HFF-Myc (cell line): ENCODE measurements around the gene SLC39A5.

Experiments
- DNase-seq: peaks from one replicate; pipeline ENCODE4 v3.0.0-alpha.2; 2011; ENCODE audit warnings: low read depth; ENCODE audit errors: extremely low read depth
- H3K4me3 ChIP-seq: replicated peaks from 2 replicates; pipeline ENCODE4 v1.5.1; 2011; ENCODE audit warnings: low read depth, mild to moderate bottlenecking, control low read depth, low read length
- TF ChIP-seq, protein P1 (sequence below): IDR thresholded peaks from 2 replicates; pipeline ENCODE4 v1.5.1; 2012; ENCODE audit warnings: mild to moderate bottlenecking, low read depth, low read length, control low read depth; ENCODE audit errors: missing control alignments

SLC39A5 gene

DNA sequence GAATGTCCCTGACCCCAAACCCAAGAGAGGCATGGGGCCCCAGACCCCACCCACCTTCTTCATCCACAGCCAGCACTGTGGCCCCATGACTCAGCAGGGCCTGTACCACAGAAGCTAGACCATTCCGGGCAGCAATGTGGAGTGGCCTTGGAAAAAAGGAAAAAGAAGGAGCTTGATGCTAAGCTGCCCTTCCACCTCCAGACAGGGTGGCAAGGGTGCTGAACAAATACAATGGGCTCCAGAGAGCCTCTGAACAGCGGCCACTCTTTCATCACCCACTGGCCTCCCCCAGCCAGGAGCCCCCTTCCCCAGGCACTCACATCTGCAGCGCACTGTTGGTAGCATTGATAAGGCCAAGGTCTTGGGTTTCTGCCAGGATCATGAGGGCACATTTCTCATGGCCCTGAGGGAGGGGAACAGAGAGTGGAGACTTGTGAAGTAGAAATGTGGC lies 13.9 kb downstream of the SLC39A5 start:
- no peak overlapping the region for H3K4me3 ChIP-seq
- DNase-seq: no peak
- TF ChIP-seq, protein P1, sequence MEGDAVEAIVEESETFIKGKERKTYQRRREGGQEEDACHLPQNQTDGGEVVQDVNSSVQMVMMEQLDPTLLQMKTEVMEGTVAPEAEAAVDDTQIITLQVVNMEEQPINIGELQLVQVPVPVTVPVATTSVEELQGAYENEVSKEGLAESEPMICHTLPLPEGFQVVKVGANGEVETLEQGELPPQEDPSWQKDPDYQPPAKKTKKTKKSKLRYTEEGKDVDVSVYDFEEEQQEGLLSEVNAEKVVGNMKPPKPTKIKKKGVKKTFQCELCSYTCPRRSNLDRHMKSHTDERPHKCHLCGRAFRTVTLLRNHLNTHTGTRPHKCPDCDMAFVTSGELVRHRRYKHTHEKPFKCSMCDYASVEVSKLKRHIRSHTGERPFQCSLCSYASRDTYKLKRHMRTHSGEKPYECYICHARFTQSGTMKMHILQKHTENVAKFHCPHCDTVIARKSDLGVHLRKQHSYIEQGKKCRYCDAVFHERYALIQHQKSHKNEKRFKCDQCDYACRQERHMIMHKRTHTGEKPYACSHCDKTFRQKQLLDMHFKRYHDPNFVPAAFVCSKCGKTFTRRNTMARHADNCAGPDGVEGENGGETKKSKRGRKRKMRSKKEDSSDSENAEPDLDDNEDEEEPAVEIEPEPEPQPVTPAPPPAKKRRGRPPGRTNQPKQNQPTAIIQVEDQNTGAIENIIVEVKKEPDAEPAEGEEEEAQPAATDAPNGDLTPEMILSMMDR: no peak

DNA sequence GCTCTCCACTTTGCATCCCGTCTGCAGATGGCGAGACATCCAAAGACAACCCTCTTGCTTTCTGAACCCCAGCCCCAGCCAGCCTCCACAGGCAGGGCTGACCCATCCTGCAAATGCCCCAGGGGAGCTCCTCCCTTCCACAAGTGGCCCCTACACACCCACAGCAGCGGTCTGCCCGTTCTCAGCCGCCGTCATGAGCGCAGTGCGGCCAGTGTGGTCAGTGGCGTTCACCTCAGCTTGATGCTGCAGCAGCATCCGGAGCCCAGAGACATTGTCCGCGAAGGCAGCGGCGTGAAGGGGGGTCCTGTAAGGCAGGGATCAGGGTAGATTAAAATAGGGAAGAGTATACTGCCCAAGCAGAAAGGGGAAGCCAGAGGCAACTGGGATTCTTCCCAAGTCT lies 14.6 kb downstream of the SLC39A5 start:
- H3K4me3 ChIP-seq: no peak overlapping the region
- TF ChIP-seq, protein P1: no peak
- no peak for DNase-seq

DNA sequence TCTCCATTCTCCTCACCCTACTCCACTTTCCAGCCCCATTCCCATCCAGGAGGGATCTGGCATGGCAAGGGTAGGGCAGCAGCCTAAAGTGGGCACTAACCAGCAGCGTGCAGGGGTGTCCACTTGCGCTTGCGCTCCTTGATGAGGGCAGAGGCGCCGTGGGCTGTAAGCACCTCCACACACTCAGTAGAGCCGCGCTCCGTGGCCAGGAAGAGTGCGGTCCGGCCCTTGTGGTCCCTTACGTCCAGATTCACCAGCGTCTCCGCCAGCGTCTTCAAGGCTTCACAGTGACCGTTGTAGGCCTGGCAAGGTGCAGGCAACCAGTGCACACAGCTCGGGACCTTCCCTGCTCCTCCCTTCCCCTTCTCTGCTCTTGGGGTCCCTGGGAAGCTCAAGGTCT lies 18.1 kb downstream of the SLC39A5 start:
- DNase-seq: no peak
- no peak overlapping the region for H3K4me3 ChIP-seq
- TF ChIP-seq, protein P1: no peak

DNA sequence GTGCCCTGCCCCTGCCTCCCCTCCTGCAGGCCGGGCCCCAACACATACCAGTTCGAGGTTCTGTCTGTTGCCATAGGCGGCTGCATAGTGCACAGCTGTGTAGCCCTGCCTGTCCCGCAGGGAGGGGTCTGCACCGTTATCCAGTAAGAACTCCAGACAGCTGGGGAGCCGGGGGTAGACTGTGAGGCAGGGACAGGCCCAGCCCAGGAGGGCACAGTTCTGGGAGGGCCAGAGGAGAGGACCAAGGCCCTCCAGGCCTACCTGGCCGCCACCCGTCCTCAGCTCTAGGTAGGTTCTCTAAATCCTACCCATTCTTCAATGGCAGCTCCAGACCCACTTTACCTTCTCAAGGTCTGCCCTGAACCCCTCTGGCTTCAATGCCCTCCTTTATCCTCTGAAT lies 18.9 kb downstream of the SLC39A5 start:
- no peak overlapping the region for H3K4me3 ChIP-seq
- TF ChIP-seq, protein P1: no peak
- no peak for DNase-seq

DNA sequence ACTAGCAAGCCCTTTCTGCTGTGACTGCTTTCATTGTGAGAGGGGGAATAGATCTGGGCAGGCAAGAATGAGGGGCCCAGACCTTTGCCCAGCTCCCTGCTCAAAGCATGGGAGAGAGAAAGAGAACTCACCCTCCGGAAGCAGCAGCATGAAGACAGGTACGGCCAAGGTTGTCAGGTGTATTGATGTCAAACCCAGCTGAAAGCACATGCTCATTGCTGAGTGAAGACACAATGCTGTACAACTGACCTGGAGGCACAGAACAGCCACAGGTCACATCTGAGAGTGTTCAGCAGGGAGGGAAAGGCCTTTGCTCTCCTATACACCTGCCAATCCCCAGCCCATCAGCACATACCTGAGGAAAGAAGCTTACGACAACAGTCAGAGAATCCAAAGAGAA lies 22.8 kb downstream of the SLC39A5 start:
- DNase-seq: no peak
- TF ChIP-seq, protein P1: no peak
- no peak overlapping the region for H3K4me3 ChIP-seq

DNA sequence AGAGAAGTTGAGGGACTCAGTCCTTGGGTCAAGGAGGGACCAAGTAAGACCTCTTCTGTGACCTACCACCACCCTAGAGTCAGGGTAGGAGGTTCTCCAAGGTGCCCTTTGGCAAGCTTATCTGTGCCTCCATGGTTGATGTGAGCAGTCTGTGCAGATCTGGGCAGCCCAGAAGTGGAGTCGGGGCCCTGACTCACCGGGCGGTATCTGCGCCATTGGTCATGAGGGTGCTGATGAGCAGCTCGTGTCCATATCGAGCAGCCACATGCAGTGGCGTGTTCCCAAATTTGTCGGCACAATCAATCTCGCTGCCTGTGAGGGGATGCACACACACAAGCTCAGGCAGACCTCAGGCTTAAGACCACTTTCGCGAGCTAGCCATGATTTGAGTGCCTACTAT lies 23.2 kb downstream of the SLC39A5 start:
- DNase-seq: no peak

DNA sequence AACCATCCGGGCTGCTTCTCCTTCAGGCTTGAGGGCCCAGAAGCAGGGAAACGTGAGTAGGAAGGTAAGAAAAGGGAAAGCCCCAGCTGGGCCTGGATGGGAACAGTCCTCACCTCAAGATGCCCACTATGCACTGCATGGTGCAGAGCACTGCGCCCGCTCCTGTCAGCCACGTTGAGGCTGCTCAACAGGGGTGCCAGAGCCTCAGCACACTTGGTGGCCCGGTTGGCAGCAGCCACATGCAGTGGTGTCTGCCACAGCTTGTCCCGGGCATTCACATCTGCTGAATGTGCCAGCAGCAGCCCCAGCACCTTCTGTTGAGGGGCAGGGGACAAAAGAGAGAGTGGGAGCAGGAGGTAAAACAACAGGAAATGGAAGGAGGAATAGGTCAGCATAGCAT lies 25.8 kb downstream of the SLC39A5 start:
- DNase-seq: no peak
- TF ChIP-seq, protein P1: no peak
- H3K4me3 ChIP-seq: no peak overlapping the region

More for the DNA sequence above, 23.2 kb downstream of the SLC39A5 start:
- TF ChIP-seq, protein P1: no peak
- H3K4me3 ChIP-seq: no peak overlapping the region
